Thoracic aorta (tissue), 2 donors: ENCODE results near the gene PHLDB3. TPM values are rescaled to one million over a fixed set of nuclear protein-coding genes. Genes with fewer than 3 reads are reported as not detected.

ENCODE experiments used
- ATAC-seq: fragments of 150-250 bp; one replicate; pipeline ENCODE4 v1.8.0; 2017; ENCODE audit warnings: low read depth; ENCODE audit not compliant: insufficient number of reproducible peaks, low FRiP score
- DNase-seq: peaks from one replicate; pipeline ENCODE4 v3.0.0-alpha.2; 2020; ENCODE audit warnings: low spot score
- H3K27ac ChIP-seq, 2 donors: fragments of 200-600 bp; sonication (generic); 1 replicate in 1 of 2; 2 replicates in 1 of 2; pipeline ENCODE4 v1.5.1; 2016; ENCODE audit warnings: mild to moderate bottlenecking in 2 of 2, moderate library complexity in 2 of 2
- H3K27me3 ChIP-seq: fragments of 200-600 bp; sonication (generic); replicated peaks from 2 replicates; pipeline ENCODE4 v1.6.0; 2016; ENCODE audit warnings: mild to moderate bottlenecking; ENCODE audit not compliant: insufficient read depth
- H3K36me3 ChIP-seq: fragments of 200-600 bp; sonication (generic); one replicate; pipeline ENCODE4 v1.5.1; 2016
- H3K4me1 ChIP-seq, 2 donors: fragments of 200-600 bp; sonication (generic); 1 replicate in 1 of 2; 2 replicates in 1 of 2; pipeline versions ENCODE4 v1.5.1 to v1.6.0; 2016; ENCODE audit warnings: low read depth in 2 of 2, mild to moderate bottlenecking in 1 of 2; ENCODE audit not compliant: control insufficient read depth in 1 of 2
- H3K4me3 ChIP-seq: fragments of 200-600 bp; sonication (generic); 2 replicates; pipeline ENCODE4 v1.5.1; 2016; ENCODE audit warnings: mild to moderate bottlenecking
- H3K9me3 ChIP-seq: fragments of 200-600 bp; sonication (generic); 2 replicates; pipeline ENCODE4 v1.5.1; 2016
- total RNA-seq, 2 donors: library from RNA; depleted of rRNA; stranded (reverse); fragments of >200 nt; gene quantifications; one replicate each; pipeline versions ENCODE4 v1.1.0 to v1.2.3, GENCODE V29; 2016
- TF ChIP-seq, protein P1 (sequence below): fragments of 200-600 bp; sonication (generic); IDR thresholded peaks from one replicate; pipeline ENCODE4 v1.5.1; 2019; ENCODE audit warnings: antibody characterized with exemption

Gene PHLDB3
- total RNA-seq, 2 donors from 2014 or later: 10.0 to 14.7 TPM

DNA sequence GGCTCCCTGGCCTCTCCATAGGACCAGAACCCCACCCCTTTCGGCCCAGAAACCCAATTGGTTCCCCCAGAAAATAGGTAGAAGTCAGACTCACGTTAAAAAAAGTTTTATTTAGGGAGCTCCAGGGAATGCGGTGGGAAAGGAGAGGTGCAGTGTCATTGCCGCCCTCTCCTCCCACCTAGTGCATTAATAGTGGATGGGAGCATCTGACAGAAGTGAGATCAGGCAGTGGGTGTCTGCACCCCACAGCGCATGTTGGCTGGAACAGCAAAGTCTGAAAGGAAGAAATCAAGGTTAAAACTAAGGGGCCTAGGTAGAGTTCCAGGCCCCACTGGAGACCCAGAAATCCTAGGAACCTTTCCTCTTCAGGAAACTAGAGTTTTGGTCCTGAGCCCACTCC, 2.1 kb upstream of the PHLDB3 start:
- TF ChIP-seq, protein P1, sequence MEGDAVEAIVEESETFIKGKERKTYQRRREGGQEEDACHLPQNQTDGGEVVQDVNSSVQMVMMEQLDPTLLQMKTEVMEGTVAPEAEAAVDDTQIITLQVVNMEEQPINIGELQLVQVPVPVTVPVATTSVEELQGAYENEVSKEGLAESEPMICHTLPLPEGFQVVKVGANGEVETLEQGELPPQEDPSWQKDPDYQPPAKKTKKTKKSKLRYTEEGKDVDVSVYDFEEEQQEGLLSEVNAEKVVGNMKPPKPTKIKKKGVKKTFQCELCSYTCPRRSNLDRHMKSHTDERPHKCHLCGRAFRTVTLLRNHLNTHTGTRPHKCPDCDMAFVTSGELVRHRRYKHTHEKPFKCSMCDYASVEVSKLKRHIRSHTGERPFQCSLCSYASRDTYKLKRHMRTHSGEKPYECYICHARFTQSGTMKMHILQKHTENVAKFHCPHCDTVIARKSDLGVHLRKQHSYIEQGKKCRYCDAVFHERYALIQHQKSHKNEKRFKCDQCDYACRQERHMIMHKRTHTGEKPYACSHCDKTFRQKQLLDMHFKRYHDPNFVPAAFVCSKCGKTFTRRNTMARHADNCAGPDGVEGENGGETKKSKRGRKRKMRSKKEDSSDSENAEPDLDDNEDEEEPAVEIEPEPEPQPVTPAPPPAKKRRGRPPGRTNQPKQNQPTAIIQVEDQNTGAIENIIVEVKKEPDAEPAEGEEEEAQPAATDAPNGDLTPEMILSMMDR: no peak
- H3K27ac ChIP-seq: no peak overlapping the region
- no peak overlapping the region for H3K4me3 ChIP-seq
- peaks cover 4 to 6% of the 10 kb centered on the region in 2 donors for H3K4me1 ChIP-seq
- no peaks in the 10 kb centered on the region for H3K9me3 ChIP-seq
- H3K36me3 ChIP-seq: peaks cover 22% of the 10 kb centered on the region
- no peak for ATAC-seq
- no peak for DNase-seq
- no peaks in the 10 kb centered on the region for H3K27me3 ChIP-seq

DNA sequence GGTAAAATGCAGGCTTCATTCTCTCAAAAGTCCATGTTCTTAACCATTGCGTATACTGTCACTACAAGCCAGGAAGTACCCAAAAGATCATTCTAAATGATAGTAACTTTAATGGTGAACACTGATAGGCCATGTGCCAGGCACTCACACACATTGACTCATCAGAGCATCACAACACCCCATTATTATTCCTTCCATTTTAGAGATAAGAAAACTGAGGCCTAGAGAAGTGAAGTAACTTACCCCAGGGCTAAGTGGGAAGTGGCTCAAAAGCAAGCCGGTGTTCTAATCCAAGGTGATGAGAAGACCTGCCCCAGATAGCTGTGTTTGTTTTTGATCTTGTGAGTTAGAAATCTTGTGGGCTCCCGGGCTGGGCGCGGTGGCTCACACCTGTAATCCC, 1.4 kb upstream of the PHLDB3 start:
- Histone ChIP-seq H3K9me3 (no peaks in the 10 kb centered on the region), H3K36me3 (peaks cover 21% of the 10 kb centered on the region), H3K4me1 (peaks cover 4 to 6% of the 10 kb centered on the region in 2 donors), H3K27ac (no peak overlapping the region), H3K27me3 (no peaks in the 10 kb centered on the region), H3K4me3 (no peak overlapping the region)
- TF ChIP-seq, protein P1: no peak
- ATAC-seq: no peak
- no peak for DNase-seq

DNA sequence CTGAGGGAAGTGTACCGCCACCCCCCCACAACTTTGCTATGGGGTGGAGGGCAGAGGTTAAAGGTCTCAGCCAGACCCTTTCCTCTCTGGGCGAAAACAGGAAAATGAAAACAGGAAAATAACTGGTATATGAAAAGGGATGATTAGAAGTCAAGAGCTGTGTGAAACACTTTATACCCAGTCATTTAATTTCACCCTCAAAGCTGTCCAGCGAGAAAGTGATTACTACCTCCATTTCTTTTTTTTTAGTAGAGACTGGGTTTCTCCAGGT, 575 bp upstream of the PHLDB3 start:
- ATAC-seq: no peak
- TF ChIP-seq, protein P1: no peak

DNA sequence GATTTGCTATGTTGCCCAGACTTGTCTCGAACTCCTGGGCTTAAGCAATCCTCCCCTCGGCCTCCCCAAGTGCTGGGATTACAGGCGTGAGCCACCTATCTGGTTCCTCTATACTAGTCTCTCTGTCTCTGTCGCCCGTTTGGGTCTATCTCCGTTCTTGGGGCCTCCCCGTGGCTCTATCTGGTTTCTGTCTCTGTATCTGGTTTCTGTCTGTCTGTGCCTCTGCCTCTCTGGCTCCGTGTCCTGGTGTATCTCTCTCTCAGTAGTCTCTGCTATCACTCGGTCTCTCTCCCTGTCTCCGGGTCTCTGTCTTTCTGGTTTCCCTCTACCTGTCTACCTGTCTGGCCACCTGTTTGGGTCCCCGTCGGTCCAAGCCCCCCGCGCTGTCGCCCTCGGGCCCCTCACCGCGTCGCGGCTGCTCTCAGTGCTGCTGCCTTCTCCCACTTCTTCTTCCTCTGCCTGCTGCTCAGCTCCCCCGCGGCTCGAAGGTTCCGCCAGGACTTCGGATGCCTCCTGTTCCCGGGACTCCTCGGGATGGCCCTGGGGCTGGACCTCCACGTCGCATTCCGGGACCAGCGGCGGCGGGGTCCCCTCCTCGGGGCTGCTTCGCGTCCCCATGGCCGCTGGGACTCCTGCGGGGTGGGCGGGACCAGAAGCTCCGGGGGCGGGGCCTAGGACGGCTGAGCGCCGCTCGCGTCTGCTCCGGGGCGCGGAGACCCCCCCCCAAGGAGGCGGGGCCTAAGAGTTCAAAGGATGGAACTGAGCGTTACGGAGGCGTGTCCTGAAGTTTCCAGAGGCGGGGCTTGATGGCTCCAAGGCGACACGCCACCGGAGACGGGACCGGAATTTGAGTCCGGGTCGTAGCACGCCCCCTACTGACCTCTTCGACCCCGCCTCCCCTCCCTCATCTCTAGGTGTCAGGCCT, 783 bp downstream of the PHLDB3 start:
- Histone ChIP-seq H3K9me3 (no peaks in the 10 kb centered on the region), H3K4me3 (peak overlapping the region; percentile 88), H3K4me1 (peaks cover 4 to 6% of the 10 kb centered on the region in 2 donors), H3K27me3 (no peaks in the 10 kb centered on the region), H3K36me3 (peaks cover 11% of the 10 kb centered on the region), H3K27ac (peak overlapping the region; percentile 80 to 82)
- peak; percentile 97 for ATAC-seq
- DNase-seq: peak; percentile 89
- TF ChIP-seq, protein P1: no peak

More for the DNA sequence above, 575 bp upstream of the PHLDB3 start:
- Histone ChIP-seq H3K4me3 (peak overlapping the region; percentile 88), H3K27ac (peak overlapping the region; percentile 72 to 80), H3K4me1 (peaks cover 4 to 6% of the 10 kb centered on the region in 2 donors), H3K27me3 (no peaks in the 10 kb centered on the region), H3K9me3 (no peaks in the 10 kb centered on the region), H3K36me3 (peaks cover 17% of the 10 kb centered on the region)
- DNase-seq: no peak

DNA sequence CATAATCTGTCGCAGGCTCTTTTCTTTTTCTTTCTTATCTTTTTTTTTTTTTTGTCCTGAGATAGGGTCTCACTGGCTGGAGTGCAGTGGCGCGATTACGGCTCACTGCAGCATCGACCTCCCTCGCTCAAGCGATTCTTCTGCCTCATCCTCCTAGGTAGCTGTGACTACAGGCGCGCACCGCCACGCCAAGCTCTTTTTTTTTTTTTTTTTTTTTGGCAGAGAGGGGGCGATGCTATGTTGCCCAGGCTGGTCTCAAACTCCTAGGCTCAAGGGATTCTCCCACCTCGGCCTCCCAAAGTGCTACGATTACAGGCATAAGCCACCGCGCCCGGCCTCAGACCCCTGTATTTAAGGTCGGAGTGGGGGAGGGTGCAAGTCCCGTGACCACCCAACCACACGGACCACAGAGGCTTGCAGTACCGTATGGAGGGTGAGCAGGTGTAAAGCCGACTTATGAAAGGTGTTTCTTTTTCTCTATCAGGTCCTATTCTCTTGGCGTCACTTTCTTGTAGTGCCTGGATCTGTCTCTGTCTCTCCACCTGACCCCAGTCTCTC, 2.0 kb downstream of the PHLDB3 start:
- no peak for DNase-seq
- ATAC-seq: no peak
- Histone ChIP-seq H3K36me3 (no peaks in the 10 kb centered on the region), H3K4me1 (peaks cover 4 to 6% of the 10 kb centered on the region in 2 donors), H3K27me3 (no peaks in the 10 kb centered on the region), H3K4me3 (no peak overlapping the region), H3K9me3 (no peaks in the 10 kb centered on the region), H3K27ac (no peak overlapping the region)
- TF ChIP-seq, protein P1: no peak
